ENCODE measurements around the gene HYOU1.
A peak's percentile ranks its signal among the peaks of the same experiment; 100 is the strongest.
"Not testable (repeated sequence)": the region's sequence is repeated elsewhere in the genome, so short reads cannot be mapped to it uniquely, and the experiment has no call there.

HYOU1 gene

DNA sequence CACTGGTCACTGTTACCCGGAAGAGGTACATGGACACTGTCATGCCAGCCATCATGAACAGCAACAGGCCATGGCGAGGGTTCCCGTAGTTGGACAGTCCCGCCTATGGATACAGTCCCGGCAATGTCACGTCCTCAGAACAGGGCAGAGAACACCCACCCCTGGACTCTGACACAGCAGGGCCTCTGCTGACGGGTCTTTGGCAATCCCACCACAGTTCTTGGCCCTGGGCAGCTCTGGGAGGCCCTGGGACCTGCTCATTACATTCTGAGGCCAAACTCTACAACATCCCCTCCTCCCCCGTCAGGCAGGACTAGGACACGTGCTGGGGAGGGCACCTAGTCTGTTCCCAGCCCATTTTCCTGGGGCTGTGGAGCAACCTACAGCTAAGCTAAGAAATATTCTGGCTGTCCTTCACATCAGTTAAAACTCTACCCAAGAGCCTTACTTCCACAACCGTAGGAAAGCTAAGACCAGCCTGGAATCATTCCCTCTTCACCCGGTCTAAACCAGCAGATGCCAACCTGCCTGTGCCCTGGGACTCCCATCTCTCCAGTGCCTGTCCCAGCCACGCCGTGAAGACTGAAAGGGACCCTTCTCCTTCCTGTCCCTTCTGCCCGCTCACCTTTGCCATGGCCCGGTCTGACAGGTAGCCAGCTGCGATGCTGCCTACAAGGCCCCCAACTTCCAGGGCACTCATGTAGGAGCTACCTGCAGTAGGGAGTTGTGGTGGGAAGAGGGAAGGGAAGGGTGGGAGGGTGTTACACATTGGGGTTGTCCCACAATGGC, 30.8 kb downstream of the HYOU1 start:
- H3K27me3 Mint-ChIP-seq, result no peaks in the 10 kb centered on the region
- H3K9me3 Mint-ChIP-seq, result no peaks in the 10 kb centered on the region
- no peak overlapping the region for H3K27ac Mint-ChIP-seq
- no peak for DNase-seq
- H3K4me3 Mint-ChIP-seq, result no peak overlapping the region
- peaks cover 47% of the 10 kb centered on the region for H3K4me1 Mint-ChIP-seq
- H3K36me3 Mint-ChIP-seq (ENCODE audit: low read depth), result peaks cover 38% of the 10 kb centered on the region
- no peak for ATAC-seq

DNA sequence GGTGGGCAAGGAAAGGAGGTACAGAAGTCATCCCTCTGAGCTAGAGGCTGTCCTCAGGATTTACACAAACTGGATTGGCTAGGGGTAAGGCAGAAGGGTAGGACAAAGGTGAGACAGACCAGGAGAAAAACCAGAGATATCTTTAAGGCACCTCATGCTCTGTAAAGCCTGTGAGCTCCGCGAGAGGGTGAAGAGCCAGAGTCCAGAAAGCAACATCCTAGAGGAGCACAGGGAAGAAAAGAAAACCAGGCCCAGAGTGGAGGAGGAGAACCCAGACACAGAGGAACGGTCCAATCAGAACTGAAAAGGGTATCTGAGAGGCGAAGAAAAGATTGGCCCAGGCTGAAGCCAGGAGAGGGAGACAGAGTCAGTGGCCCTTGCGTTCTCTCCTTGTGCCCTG, 31.5 kb downstream of the HYOU1 start:
- H3K27me3 Mint-ChIP-seq, result no peaks in the 10 kb centered on the region

DNA sequence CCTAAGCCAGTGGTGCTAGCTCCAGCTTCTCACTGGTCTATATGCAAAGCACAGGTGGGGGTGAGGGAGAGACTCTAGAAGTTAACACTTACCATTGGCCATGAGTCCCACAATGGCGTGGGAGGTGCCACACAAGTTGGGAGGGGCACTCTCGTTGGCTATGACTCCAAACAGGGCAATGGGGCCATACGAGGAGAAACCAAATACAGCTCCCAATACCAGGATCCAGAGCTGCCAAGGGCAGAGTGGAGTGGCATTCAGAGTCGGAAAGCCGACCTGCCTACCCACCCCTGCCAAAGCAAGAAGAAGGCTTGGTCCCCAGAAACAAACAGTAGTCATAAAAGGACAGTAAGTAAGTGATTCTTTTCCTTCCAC, 31.9 kb downstream of the HYOU1 start:
- Mint-ChIP-seq H3K4me1 (peaks cover 54% of the 10 kb centered on the region), H3K4me3 (no peak overlapping the region), H3K9me3 (no peaks in the 10 kb centered on the region), H3K27me3 (no peaks in the 10 kb centered on the region), H3K36me3 (ENCODE audit: low read depth) (peaks cover 43% of the 10 kb centered on the region), H3K27ac (no peak overlapping the region)
- DNase-seq (no peak), ATAC-seq (no peak)

More for the DNA sequence above, 31.5 kb downstream of the HYOU1 start:
- ATAC-seq (no peak), DNase-seq (no peak)
- Mint-ChIP-seq H3K9me3 (no peaks in the 10 kb centered on the region), H3K4me3 (no peak overlapping the region), H3K36me3 (ENCODE audit: low read depth) (peaks cover 40% of the 10 kb centered on the region), H3K4me1 (peaks cover 50% of the 10 kb centered on the region), H3K27ac (no peak overlapping the region)

DNA sequence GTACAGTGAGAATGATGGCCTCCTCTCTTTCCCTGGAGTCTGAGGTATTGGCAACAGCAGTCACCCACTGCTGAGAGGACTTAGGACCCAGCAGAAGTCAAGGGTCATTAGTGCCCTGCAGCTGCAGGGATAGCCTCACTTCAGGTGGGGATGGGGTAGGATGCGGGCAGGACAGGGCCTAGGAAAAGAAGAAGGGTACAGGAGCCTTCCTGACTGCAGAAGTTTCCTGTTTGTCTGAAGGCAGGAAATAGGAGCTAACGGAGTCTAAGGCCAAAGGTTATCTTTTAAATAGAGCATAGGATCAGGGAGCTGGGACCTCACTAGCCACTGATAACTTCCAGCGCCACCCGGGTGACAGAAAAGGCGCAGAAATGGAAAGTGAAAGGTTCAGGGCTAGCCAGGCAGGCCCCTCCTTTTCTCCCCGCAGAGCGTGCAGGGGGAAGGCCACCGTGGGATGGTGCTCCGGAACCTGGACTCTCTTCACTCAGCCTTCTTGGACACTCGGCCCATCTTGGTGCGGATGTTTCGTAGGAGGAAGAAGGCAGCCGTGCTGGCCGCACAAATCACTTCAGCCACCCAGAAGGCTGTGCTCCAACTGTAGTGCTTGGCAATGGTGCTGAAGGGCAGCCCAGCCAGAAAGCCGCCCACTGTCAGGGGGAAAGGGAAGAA, 32.4 kb downstream of the HYOU1 start:
- Mint-ChIP-seq H3K4me1 (peaks cover 54% of the 10 kb centered on the region), H3K4me3 (no peak overlapping the region), H3K36me3 (ENCODE audit: low read depth) (peaks cover 45% of the 10 kb centered on the region)

DNA sequence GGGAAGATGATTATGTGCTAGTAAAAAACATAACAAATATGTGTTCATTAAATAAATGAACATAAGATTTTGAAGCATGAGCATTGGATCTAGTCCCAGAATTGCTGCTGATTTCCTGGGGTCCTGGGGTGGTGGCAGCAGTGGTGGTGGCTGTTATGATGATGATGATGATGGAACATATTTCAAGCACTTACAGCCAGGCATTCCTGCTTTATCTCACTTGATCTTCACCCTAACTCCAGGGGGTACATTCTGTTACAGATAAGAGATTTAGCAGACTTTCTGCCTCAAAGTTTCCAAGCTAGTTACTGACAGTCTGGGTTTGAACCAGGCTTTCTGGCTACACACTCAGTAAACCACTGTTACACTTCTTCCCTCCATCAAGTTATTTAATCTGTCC, 33.3 kb downstream of the HYOU1 start:
- Mint-ChIP-seq H3K9me3 (no peaks in the 10 kb centered on the region), H3K36me3 (ENCODE audit: low read depth) (peaks cover 43% of the 10 kb centered on the region), H3K4me1 (peaks cover 48% of the 10 kb centered on the region), H3K27me3 (no peaks in the 10 kb centered on the region), H3K27ac (peak overlapping the region; percentile 77), H3K4me3 (no peak overlapping the region)
- ATAC-seq, result no peak
- DNase-seq, result no peak

More for the DNA sequence above, 32.4 kb downstream of the HYOU1 start:
- H3K9me3 Mint-ChIP-seq, result no peaks in the 10 kb centered on the region
- no peak for ATAC-seq
- DNase-seq, result no peak
- H3K27me3 Mint-ChIP-seq, result no peaks in the 10 kb centered on the region
- H3K27ac Mint-ChIP-seq, result peak overlapping the region; percentile 77

DNA sequence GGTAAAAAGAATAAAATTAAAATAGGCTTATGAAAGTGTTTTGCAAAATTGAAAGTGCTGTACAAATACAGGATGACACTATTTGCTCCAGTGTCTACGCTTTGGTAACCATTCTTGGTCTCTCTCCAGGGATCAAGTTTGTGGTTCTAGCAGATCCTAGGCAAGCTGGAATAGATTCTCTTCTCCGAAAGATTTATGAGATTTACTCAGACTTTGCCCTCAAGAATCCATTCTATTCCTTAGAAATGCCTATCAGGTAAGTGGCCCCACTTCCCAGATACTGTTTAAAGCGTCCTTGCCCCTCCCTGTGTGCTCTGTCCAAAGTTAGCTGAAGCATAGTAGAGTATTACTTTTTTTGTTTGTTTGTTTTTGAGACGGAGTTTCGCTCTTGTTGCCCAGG, 35.4 kb downstream of the HYOU1 start:
- Mint-ChIP-seq H3K27me3 (no peaks in the 10 kb centered on the region), H3K9me3 (no peaks in the 10 kb centered on the region), H3K4me3 (peak overlapping the region; percentile 99), H3K36me3 (ENCODE audit: low read depth) (peaks cover 59% of the 10 kb centered on the region), H3K27ac (peak overlapping the region; percentile 54), H3K4me1 (peaks cover 57% of the 10 kb centered on the region)
- ATAC-seq (no peak), DNase-seq (no peak)

DNA sequence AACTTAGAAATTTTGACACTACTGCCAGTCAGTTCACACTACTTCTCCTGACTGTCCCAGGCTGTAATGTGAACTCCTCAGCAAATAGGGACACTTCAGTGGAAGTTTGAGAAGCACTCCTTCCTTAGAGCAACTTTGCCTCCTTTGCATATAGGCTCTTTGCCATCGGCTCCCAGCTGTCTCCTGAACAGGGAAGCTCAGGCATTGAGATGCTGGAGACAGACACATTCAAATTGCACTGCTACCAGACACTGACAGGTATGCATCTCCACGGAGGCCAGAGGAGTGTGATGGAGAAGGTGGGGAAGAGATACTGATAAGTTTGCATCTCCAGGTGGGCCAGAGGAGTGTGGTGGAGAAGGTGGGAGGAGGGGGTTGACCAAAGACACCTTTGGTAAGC, 37.0 kb downstream of the HYOU1 start:
- peaks cover 72% of the 10 kb centered on the region for H3K4me1 Mint-ChIP-seq

DNA sequence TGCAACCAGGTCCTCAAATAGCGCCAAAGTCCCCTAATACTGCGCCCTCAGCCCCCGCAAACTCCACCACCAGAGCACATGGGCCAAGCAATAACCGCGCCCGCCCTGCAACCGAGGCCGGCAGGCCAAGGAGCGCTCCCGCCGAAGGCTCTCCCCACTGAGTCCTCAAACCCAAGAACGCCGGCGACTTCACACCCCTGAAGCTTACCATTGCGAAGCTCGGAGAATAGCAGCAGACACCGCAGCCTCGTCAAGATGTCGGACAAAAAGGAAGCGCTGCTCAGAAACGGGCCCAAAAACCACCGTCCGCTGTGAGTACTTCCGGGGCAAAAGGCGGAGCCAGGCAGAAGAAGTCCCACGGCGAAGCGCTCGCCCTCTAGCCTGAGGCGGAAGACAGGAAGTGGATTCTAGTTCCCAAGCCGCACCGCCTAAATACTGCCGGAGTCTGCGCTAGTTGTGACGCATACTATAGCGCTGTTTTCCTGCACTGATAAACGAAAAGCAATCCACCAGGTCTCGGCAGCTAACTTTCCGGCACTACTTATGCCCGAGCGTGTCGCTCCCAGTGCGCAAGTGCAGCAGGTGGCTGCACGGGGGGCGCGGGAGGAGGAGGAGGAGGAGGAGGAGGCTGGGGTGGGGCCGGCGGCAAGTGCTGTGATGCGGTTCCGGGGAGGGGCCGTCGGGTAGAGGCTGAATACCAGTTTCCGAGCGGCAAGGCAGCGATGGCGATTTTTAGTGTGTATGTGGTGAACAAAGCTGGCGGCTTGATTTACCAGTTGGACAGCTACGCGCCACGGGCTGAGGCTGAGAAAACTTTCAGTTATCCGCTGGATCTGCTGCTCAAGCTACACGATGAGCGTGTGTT, 38.7 kb downstream of the HYOU1 start, which contains the start of the genes RPS25 and TRAPPC4:
TSS of gene RPS25 (minus strand) at position 270 of the 865 bp plus-strand sequence. CDS start at position 211, 59 bp downstream.
TSS of gene TRAPPC4 (plus strand) at position 693 of the 865 bp plus-strand sequence. CDS start at position 723, 30 bp downstream.
- Mint-ChIP-seq H3K36me3 (ENCODE audit: low read depth) (peaks cover 75% of the 10 kb centered on the region), H3K27me3 (no peaks in the 10 kb centered on the region), H3K4me1 (peaks cover 70% of the 10 kb centered on the region), H3K27ac (peak within 1 kb of the TSS; percentile 99), H3K9me3 (no peaks in the 10 kb centered on the region), H3K4me3 (peak within 1 kb of the TSS; percentile 99)
- ATAC-seq (peak; percentile 91), DNase-seq (peak; percentile 94)

More for the DNA sequence above, 37.0 kb downstream of the HYOU1 start:
- no peak for ATAC-seq
- Mint-ChIP-seq H3K27ac (peak overlapping the region; percentile 99), H3K27me3 (no peaks in the 10 kb centered on the region), H3K9me3 (no peaks in the 10 kb centered on the region), H3K36me3 (ENCODE audit: low read depth) (peaks cover 71% of the 10 kb centered on the region), H3K4me3 (peak overlapping the region; percentile 99)
- DNase-seq, result no peak

DNA sequence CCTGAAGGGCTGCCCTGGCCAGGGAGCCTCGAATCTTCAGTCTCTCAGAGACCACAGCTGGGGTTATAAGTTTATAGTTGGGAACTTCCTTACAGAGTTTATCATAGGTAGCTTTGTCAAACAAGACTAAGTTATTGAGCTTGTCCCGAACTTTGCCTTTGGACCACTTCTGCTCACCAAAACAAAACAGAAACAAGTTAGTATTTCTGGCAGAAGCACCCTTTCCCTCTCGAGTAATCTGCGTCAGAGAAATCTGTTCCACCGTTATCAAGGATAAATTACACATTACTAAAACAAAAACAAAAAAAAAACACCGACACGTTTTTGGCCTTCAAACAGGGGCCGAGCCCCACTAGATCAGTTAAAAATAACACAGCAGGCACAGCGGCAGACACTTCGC, 39.6 kb downstream of the HYOU1 start:
- not testable (repeated sequence) for H3K27me3 Mint-ChIP-seq, DNase-seq, ATAC-seq, H3K9me3 Mint-ChIP-seq
- Mint-ChIP-seq H3K27ac (peak overlapping the region; percentile 99), H3K36me3 (ENCODE audit: low read depth) (peaks cover 77% of the 10 kb centered on the region), H3K4me3 (peak overlapping the region; percentile 99), H3K4me1 (peaks cover 68% of the 10 kb centered on the region)

DNA sequence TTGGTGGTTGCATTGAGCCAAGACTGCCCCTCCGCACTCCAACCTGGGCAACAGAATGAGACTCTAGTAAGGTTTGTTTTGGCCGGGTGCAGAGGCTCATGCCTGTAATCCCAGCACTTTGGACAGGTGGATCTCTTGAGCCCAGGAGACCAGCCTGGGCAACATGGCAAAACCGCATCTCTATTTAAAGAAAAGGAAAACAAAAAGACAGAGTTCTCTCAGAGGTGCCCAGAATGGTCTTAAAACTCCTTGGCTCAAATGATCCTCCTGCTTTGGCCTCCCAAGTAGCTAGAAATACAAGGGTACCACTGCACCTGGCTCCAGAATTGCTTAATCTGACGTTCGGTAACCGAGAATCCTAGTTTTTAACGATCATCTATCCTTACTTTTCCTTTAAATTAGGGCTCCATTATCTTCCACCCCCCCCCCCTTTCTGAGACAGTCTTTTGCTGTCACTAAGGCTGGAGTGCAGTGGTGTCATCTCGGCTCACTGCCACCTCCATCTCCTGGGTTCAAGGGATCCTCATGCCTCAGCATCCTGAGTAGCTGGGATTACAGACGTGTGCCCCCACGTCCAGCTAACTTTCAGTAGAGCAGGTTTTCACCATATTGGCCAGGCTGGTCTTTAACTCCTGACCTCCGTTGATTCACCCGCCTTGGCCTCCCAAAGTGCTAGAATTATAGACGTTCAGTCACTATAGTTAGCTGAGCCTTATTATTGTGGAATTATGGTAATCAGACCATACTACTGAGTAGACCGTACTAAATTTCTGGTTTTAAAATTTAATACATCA, 40.6 kb downstream of the HYOU1 start:
- DNase-seq, result no peak
- no peak for ATAC-seq
- peaks cover 70% of the 10 kb centered on the region for H3K36me3 Mint-ChIP-seq (ENCODE audit: low read depth)
- H3K27ac Mint-ChIP-seq, result peak overlapping the region; percentile 99
- H3K9me3 Mint-ChIP-seq, result no peaks in the 10 kb centered on the region
- peaks cover 59% of the 10 kb centered on the region for H3K4me1 Mint-ChIP-seq
- peak overlapping the region; percentile 99 for H3K4me3 Mint-ChIP-seq
- no peaks in the 10 kb centered on the region for H3K27me3 Mint-ChIP-seq

DNA sequence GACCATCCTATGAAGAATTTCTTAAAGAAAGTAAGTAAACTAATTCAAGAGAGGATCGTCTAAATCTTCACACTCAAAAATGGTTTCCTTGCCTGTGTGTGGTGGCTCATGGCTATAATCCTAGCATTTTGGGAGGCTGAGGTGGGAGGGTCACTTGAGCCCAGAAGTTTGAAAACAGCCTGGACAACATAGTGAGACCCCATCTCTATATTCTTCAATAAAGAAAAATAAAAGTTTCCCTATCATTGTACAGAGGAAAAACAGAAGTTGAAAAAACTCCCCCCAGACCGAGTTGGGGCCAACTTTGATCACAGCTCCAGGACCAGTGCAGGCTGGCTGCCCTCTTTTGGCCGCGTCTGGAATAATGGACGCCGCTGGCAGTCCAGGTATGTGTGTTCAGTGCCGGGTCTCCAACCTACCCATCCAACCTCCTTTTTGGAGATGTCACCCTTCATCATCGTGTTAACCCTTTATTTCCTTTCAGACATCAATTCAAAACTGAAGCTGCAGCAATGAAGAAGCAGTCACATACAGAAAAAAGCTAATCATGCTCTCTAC, 41.9 kb downstream of the HYOU1 start:
- Mint-ChIP-seq H3K4me3 (peak overlapping the region; percentile 99), H3K27ac (peak overlapping the region; percentile 99), H3K4me1 (peaks cover 52% of the 10 kb centered on the region), H3K27me3 (no peaks in the 10 kb centered on the region), H3K36me3 (ENCODE audit: low read depth) (peaks cover 70% of the 10 kb centered on the region), H3K9me3 (no peaks in the 10 kb centered on the region)
- ATAC-seq (no peak), DNase-seq (no peak)

DNA sequence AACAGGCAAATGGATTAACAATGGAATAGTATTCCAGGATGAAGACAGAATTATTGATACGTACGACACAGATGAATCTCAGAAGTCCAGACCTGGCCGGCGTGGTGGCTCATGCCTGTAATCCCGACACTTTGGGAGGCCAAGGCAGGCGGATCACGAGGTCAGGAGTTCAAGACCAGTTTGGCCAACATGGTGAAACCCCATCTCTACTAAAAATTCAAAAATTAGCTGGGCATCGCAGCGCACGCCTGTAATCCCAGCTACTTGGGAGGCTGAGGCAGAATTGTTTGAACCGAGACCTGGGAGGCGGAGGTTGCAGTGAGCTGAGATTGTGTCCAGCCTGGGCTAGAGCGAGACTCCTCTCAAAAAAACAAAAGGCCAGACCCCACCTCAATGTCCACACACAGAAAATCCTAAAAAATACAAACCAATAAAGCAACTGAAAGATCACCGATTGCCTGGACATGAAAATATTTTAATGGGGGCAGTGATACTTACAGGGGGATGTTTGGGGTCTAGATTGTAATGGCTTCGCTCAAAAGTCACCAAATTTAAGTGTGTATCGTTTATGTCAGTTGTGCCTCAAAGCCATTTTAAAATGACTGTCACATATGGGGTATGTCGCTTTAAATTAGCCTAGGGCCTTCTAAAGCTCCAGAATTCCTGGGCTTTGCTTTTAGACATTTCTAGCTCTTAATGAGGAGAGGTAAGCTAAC, 42.6 kb downstream of the HYOU1 start:
- Mint-ChIP-seq H3K4me1 (peaks cover 46% of the 10 kb centered on the region), H3K4me3 (peak overlapping the region; percentile 99), H3K9me3 (no peaks in the 10 kb centered on the region), H3K36me3 (ENCODE audit: low read depth) (peaks cover 64% of the 10 kb centered on the region), H3K27ac (peak overlapping the region; percentile 99), H3K27me3 (no peaks in the 10 kb centered on the region)
- ATAC-seq, result no peak
- no peak for DNase-seq

DNA sequence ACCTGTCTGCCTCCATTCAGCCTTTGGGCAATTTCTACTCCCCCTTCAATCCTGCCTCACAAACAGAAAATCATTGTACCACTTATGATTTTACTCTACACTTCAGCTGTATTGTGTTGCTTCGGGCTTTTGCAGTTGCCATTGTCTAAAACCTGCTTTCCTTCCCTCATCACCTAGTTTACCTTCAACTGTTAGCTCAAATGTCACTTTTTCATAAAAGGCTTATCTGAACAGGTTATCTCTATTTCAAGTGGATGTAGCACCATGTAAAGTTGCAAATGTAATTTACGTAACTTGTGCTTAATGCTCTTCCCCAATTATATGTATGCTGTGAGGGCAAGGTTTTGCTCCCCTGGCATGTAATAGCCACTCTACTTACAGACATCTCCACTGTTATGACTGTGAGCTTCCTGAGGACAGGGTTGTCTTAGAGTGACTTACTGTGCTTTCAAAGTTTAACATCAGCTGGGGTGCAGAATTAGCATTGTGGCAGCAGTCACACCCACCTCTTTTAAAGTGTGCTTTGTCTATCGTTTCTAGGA, 44.3 kb downstream of the HYOU1 start:
- H3K27ac Mint-ChIP-seq, result peak overlapping the region; percentile 24
- no peak overlapping the region for H3K4me3 Mint-ChIP-seq
- no peaks in the 10 kb centered on the region for H3K27me3 Mint-ChIP-seq
- peaks cover 65% of the 10 kb centered on the region for H3K36me3 Mint-ChIP-seq (ENCODE audit: low read depth)
- DNase-seq, result no peak
- H3K4me1 Mint-ChIP-seq, result peaks cover 43% of the 10 kb centered on the region
- no peak for ATAC-seq
- no peaks in the 10 kb centered on the region for H3K9me3 Mint-ChIP-seq
